ENCODE data around the gene CD82. TPM values are rescaled to one million over a fixed set of nuclear protein-coding genes. Genes with fewer than 3 reads are reported as not detected.

CD82 gene
- total and polyA plus RNA-seq, 7 experiments from 2014 or later = 36.4 to 319 (median 57.2) TPM

GRCh38 chr11:44632466-44633123 is 67.1 kb downstream of the CD82 start:
- no peaks in the 10 kb centered on the region for H3K36me3 ChIP-seq (ENCODE audit: control insufficient read depth in 2 of 3, insufficient read depth in 3 of 3, low read length in 3 of 3)
- peaks cover 0 to 16% (median 0%) of the 10 kb centered on the region in 5 donors for H3K27me3 Mint-ChIP-seq
- intact Hi-C loops (cut with micrococcal nuclease) = loop anchor here (1.0 to 10.0 kb wide), 5 partner anchors 75 to 348 kb away; partner anchors contain the start of gene TSPAN18 (in 1 of the 2)
- no peak overlapping the region for H3K4me3 Mint-ChIP-seq
- no peaks in the 10 kb centered on the region for H3K9me3 ChIP-seq (ENCODE audit: control insufficient read depth in 2 of 3, low read length in 3 of 3)
- H3K36me3 Mint-ChIP-seq = no peaks in the 10 kb centered on the region
- peak; percentile 66 for ATAC-seq
- H3K27ac Mint-ChIP-seq = no peak overlapping the region
- H3K9me3 Mint-ChIP-seq = peaks cover 0 to 1% (median 0%) of the 10 kb centered on the region in 11 donors
- no peak overlapping the region for H3K27ac ChIP-seq (ENCODE audit: low read depth, low read length)
- CTCF ChIA-PET = interaction anchor here (0.6 to 1.4 kb wide), 5 partner anchors 72 to 279 kb away, joined by 3 to 5 read pairs (median 3); no protein-coding TSS in a partner anchor
- no peaks in the 10 kb centered on the region for H3K4me1 ChIP-seq (ENCODE audit: control insufficient read depth in 2 of 2, insufficient read depth in 2 of 2, low read length in 2 of 2)
- DNase-seq = peak in 3 of 9 donors; percentile 28 to 29 (median 28)
- no peak overlapping the region for H3K4me3 ChIP-seq (ENCODE audit: low read length)
- POLR2A ChIA-PET = no interaction called here
- H3K4me1 Mint-ChIP-seq = peaks cover 2 to 23% (median 11%) of the 10 kb centered on the region in 7 donors
- no peaks in the 10 kb centered on the region for H3K27me3 ChIP-seq (ENCODE audit: control insufficient read depth in 2 of 2, insufficient read depth in 2 of 2, low read length in 2 of 2)

- intact Hi-C loops (cut with micrococcal nuclease) = loop anchor here in 1 of 2 donors (1.0 to 10.0 kb wide), 3 partner anchors 94 to 349 kb away; partner anchors contain the start of gene TSPAN18
- POLR2A ChIA-PET = interaction anchor here (0.6 kb wide), 1 partner anchor 16 kb away, joined by 3 read pairs; no protein-coding TSS in a partner anchor
- no peaks in the 10 kb centered on the region for H3K36me3 Mint-ChIP-seq
- no peak overlapping the region for H3K4me3 Mint-ChIP-seq
- H3K9me3 Mint-ChIP-seq = peaks cover 0 to 1% (median 0%) of the 10 kb centered on the region in 11 donors
- peaks cover 0 to 19% (median 0%) of the 10 kb centered on the region in 5 donors for H3K27me3 Mint-ChIP-seq
- CTCF ChIA-PET = interaction anchor here (0.7 to 1.1 kb wide), 4 partner anchors 9 to 142 kb away, joined by 3 read pairs; no protein-coding TSS in a partner anchor
- H3K36me3 ChIP-seq (ENCODE audit: control insufficient read depth in 2 of 3, insufficient read depth in 3 of 3, low read length in 3 of 3) = no peaks in the 10 kb centered on the region
- no peak for ATAC-seq
- no peak overlapping the region for H3K4me3 ChIP-seq (ENCODE audit: low read length)
- no peaks in the 10 kb centered on the region for H3K4me1 ChIP-seq (ENCODE audit: control insufficient read depth in 2 of 2, insufficient read depth in 2 of 2, low read length in 2 of 2)
- peaks cover 0 to 3% of the 10 kb centered on the region in 2 donors for H3K27me3 ChIP-seq (ENCODE audit: control insufficient read depth in 2 of 2, insufficient read depth in 2 of 2, low read length in 2 of 2)
- H3K4me1 Mint-ChIP-seq = peaks cover 2 to 23% (median 11%) of the 10 kb centered on the region in 7 donors
- DNase-seq = no peak
- no peak overlapping the region for H3K27ac ChIP-seq (ENCODE audit: low read depth, low read length)
- no peak overlapping the region for H3K27ac Mint-ChIP-seq
- H3K9me3 ChIP-seq (ENCODE audit: control insufficient read depth in 2 of 3, low read length in 3 of 3) = no peaks in the 10 kb centered on the region
Observed at GRCh38 chr11:44633641-44634040, 68.2 kb downstream of the CD82 start.

- ChIA-PET CTCF (interaction anchor here (0.7 to 1.2 kb wide), 3 partner anchors 10 to 77 kb away, joined by 3 read pairs; no protein-coding TSS in a partner anchor), POLR2A (interaction anchor here (0.5 to 0.6 kb wide), 2 partner anchors 15 to 21 kb away, joined by 3 read pairs; no protein-coding TSS in a partner anchor)
- H3K27ac Mint-ChIP-seq = no peak overlapping the region
- no peaks in the 10 kb centered on the region for H3K36me3 Mint-ChIP-seq
- Histone ChIP-seq H3K27me3 (ENCODE audit: control insufficient read depth in 2 of 2, insufficient read depth in 2 of 2, low read length in 2 of 2) (peaks cover 0 to 3% of the 10 kb centered on the region in 2 donors), H3K36me3 (ENCODE audit: control insufficient read depth in 2 of 3, insufficient read depth in 3 of 3, low read length in 3 of 3) (no peaks in the 10 kb centered on the region), H3K4me1 (ENCODE audit: control insufficient read depth in 2 of 2, insufficient read depth in 2 of 2, low read length in 2 of 2) (no peaks in the 10 kb centered on the region), H3K4me3 (ENCODE audit: low read length) (no peak overlapping the region), H3K9me3 (ENCODE audit: control insufficient read depth in 2 of 3, low read length in 3 of 3) (no peaks in the 10 kb centered on the region), H3K27ac (ENCODE audit: low read depth, low read length) (no peak overlapping the region)
- peaks cover 0 to 27% (median 0%) of the 10 kb centered on the region in 5 donors for H3K27me3 Mint-ChIP-seq
- H3K9me3 Mint-ChIP-seq = peaks cover 0 to 1% (median 0%) of the 10 kb centered on the region in 11 donors
- ATAC-seq (no peak), DNase-seq (peak in 1 of 9 donors; percentile 17)
- intact Hi-C loops (cut with micrococcal nuclease) = loop anchor here in 1 of 2 donors (5.0 to 10.0 kb wide), 2 partner anchors 93 to 350 kb away; partner anchors contain the start of gene TSPAN18
- H3K4me3 Mint-ChIP-seq = no peak overlapping the region
- H3K4me1 Mint-ChIP-seq = peaks cover 2 to 23% (median 11%) of the 10 kb centered on the region in 7 donors
Observed at GRCh38 chr11:44634401-44635281, 69.2 kb downstream of the CD82 start.

GRCh38 chr11:44637487-44637886 is 72.0 kb downstream of the CD82 start:
- H3K4me3 ChIP-seq (ENCODE audit: low read length) = no peak overlapping the region
- CTCF ChIA-PET = interaction anchor here (0.6 kb wide), 1 partner anchor 207 kb away, joined by 3 read pairs; no protein-coding TSS in a partner anchor
- no peaks in the 10 kb centered on the region for H3K36me3 ChIP-seq (ENCODE audit: control insufficient read depth in 2 of 3, insufficient read depth in 3 of 3, low read length in 3 of 3)
- H3K9me3 Mint-ChIP-seq = peaks cover 0 to 16% (median 6%) of the 10 kb centered on the region in 11 donors
- H3K4me1 Mint-ChIP-seq = peaks cover 2 to 22% (median 10%) of the 10 kb centered on the region in 7 donors
- no peaks in the 10 kb centered on the region for H3K4me1 ChIP-seq (ENCODE audit: control insufficient read depth in 2 of 2, insufficient read depth in 2 of 2, low read length in 2 of 2)
- ATAC-seq (peak; percentile 57), DNase-seq (no peak)
- H3K27me3 Mint-ChIP-seq = peaks cover 0 to 48% (median 0%) of the 10 kb centered on the region in 5 donors
- no peak overlapping the region for H3K27ac ChIP-seq (ENCODE audit: low read depth, low read length)
- no peak overlapping the region for H3K4me3 Mint-ChIP-seq
- H3K9me3 ChIP-seq (ENCODE audit: control insufficient read depth in 2 of 3, low read length in 3 of 3) = no peaks in the 10 kb centered on the region
- intact Hi-C loops (cut with micrococcal nuclease) = loop anchor here in 1 of 2 donors (10.0 kb wide), 1 partner anchor 353 kb away; no protein-coding TSS in a partner anchor
- peaks cover 0 to 3% of the 10 kb centered on the region in 2 donors for H3K27me3 ChIP-seq (ENCODE audit: control insufficient read depth in 2 of 2, insufficient read depth in 2 of 2, low read length in 2 of 2)
- H3K36me3 Mint-ChIP-seq = peaks cover 0 to 3% (median 0%) of the 10 kb centered on the region in 5 donors
- POLR2A ChIA-PET = no interaction called here
- no peak overlapping the region for H3K27ac Mint-ChIP-seq

- ATAC-seq = no peak
- Mint-ChIP-seq H3K9me3 (peaks cover 3 to 22% (median 11%) of the 10 kb centered on the region in 11 donors), H3K27me3 (peaks cover 0 to 53% (median 0%) of the 10 kb centered on the region in 5 donors), H3K4me1 (peaks cover 0 to 18% (median 6%) of the 10 kb centered on the region in 7 donors), H3K27ac (no peak overlapping the region), H3K36me3 (peaks cover 0 to 7% (median 0%) of the 10 kb centered on the region in 5 donors), H3K4me3 (no peak overlapping the region)
- peaks cover 0 to 3% of the 10 kb centered on the region in 2 donors for H3K27me3 ChIP-seq (ENCODE audit: control insufficient read depth in 2 of 2, insufficient read depth in 2 of 2, low read length in 2 of 2)
- no peak overlapping the region for H3K4me3 ChIP-seq (ENCODE audit: low read length)
- H3K27ac ChIP-seq (ENCODE audit: low read depth, low read length) = no peak overlapping the region
- ChIA-PET POLR2A (no interaction called here), CTCF (interaction anchor here (0.6 kb wide), 1 partner anchor 206 kb away, joined by 3 read pairs; no protein-coding TSS in a partner anchor)
- H3K4me1 ChIP-seq (ENCODE audit: control insufficient read depth in 2 of 2, insufficient read depth in 2 of 2, low read length in 2 of 2) = no peaks in the 10 kb centered on the region
- H3K9me3 ChIP-seq (ENCODE audit: control insufficient read depth in 2 of 3, low read length in 3 of 3) = peaks cover 0 to 4% (median 0%) of the 10 kb centered on the region in 3 experiments
- intact Hi-C loops (cut with micrococcal nuclease) = loop anchor here in 1 of 2 donors (10.0 kb wide), 1 partner anchor 353 kb away; no protein-coding TSS in a partner anchor
- H3K36me3 ChIP-seq (ENCODE audit: control insufficient read depth in 2 of 3, insufficient read depth in 3 of 3, low read length in 3 of 3) = no peaks in the 10 kb centered on the region
- no peak for DNase-seq
Observed at GRCh38 chr11:44638032-44638431, 72.6 kb downstream of the CD82 start.

- Histone ChIP-seq H3K36me3 (ENCODE audit: control insufficient read depth in 2 of 3, insufficient read depth in 3 of 3, low read length in 3 of 3) (no peaks in the 10 kb centered on the region), H3K27me3 (ENCODE audit: control insufficient read depth in 2 of 2, insufficient read depth in 2 of 2, low read length in 2 of 2) (no peaks in the 10 kb centered on the region), H3K4me3 (ENCODE audit: low read length) (no peak overlapping the region), H3K4me1 (ENCODE audit: control insufficient read depth in 2 of 2, insufficient read depth in 2 of 2, low read length in 2 of 2) (no peaks in the 10 kb centered on the region), H3K27ac (ENCODE audit: low read depth, low read length) (no peak overlapping the region), H3K9me3 (ENCODE audit: control insufficient read depth in 2 of 3, low read length in 3 of 3) (peaks cover 0 to 8% (median 0%) of the 10 kb centered on the region in 3 experiments)
- ChIA-PET CTCF (no interaction called here), POLR2A (no interaction called here)
- H3K4me1 Mint-ChIP-seq = peaks cover 0 to 6% (median 0%) of the 10 kb centered on the region in 7 donors
- peaks cover 0 to 19% (median 10%) of the 10 kb centered on the region in 5 donors for H3K36me3 Mint-ChIP-seq
- H3K9me3 Mint-ChIP-seq = peaks cover 4 to 60% (median 29%) of the 10 kb centered on the region in 11 donors
- H3K4me3 Mint-ChIP-seq = no peak overlapping the region
- no peak for DNase-seq
- peaks cover 0 to 77% (median 16%) of the 10 kb centered on the region in 5 donors for H3K27me3 Mint-ChIP-seq
- no peak for ATAC-seq
- intact Hi-C loops (cut with micrococcal nuclease) = no loop called here
- no peak overlapping the region for H3K27ac Mint-ChIP-seq
Observed at GRCh38 chr11:44643217-44643616, 77.8 kb downstream of the CD82 start.

All from naive thymus-derived CD4-positive, alpha-beta T cell (primary cell).